CD14-positive monocyte (primary cell): ENCODE results near the gene CSTPP1. TPM values are rescaled to one million over a fixed set of nuclear protein-coding genes. Genes with fewer than 3 reads are reported as not detected.
A peak's percentile ranks its signal among the peaks of the same experiment; 100 is the strongest.

Source experiments
- DNase-seq, 3 donors: peaks; one replicate each; pipeline ENCODE4 v3.0.0-alpha.2; 2011 to 2022
- H2AFZ ChIP-seq: 2 replicates; pipeline ENCODE4 v1.6.0; 2012; ENCODE audit warnings: mild to moderate bottlenecking, low read depth, low read length, inconsistent platforms; ENCODE audit not compliant: insufficient read depth, poor library complexity, severe bottlenecking
- H3K27ac ChIP-seq, 2 donors: 1 replicate in 1 of 2; 2 replicates in 1 of 2; pipeline ENCODE4 v1.5.1; 2012 to 2013; ENCODE audit warnings: low read length in 2 of 2, control low read depth in 1 of 2, inconsistent platforms in 1 of 2, low read depth in 1 of 2, mild to moderate bottlenecking in 1 of 2
- H3K27me3 ChIP-seq, 2 donors: one replicate each; pipeline versions ENCODE4 v1.6.0 to v1.6.1; 2011 to 2013; ENCODE audit warnings: low read length in 2 of 2; ENCODE audit not compliant: control insufficient read depth in 2 of 2, insufficient read depth in 2 of 2
- H3K36me3 ChIP-seq, 2 donors: replicated peaks in 1 of 2; 1 replicate in 1 of 2; 2 replicates in 1 of 2; pipeline versions ENCODE4 v1.5.1 to v1.6.1; 2012 to 2013; ENCODE audit warnings: low read length in 2 of 2, control low read depth in 1 of 2, inconsistent platforms in 1 of 2, mild to moderate bottlenecking in 1 of 2; ENCODE audit not compliant: insufficient read depth in 2 of 2, control insufficient read depth in 1 of 2
- H3K4me1 ChIP-seq, 2 donors: 1 replicate in 1 of 2; 2 replicates in 1 of 2; pipeline versions ENCODE4 v1.5.1 to v1.6.1; 2012 to 2013; ENCODE audit warnings: low read length in 2 of 2, control low read depth in 1 of 2, inconsistent platforms in 1 of 2, mild to moderate bottlenecking in 1 of 2, moderate library complexity in 1 of 2; ENCODE audit not compliant: insufficient read depth in 2 of 2, control insufficient read depth in 1 of 2
- H3K4me2 ChIP-seq: replicated peaks from 2 replicates; pipeline ENCODE3; 2012; ENCODE audit warnings: low read length, moderate library complexity, mild to moderate bottlenecking; ENCODE audit not compliant: poor library complexity, severe bottlenecking; ENCODE audit errors: extremely low read depth
- H3K4me3 ChIP-seq, 3 experiments: fragments of 200-600 bp in 1 of 3; sonication (generic) in 1 of 3; replicated peaks in 1 of 3; 1 replicate in 2 of 3; 2 replicates in 1 of 3; pipeline ENCODE4 v1.5.1; 2011 to 2013; ENCODE audit warnings: low read length in 3 of 3, mild to moderate bottlenecking in 3 of 3, control low read depth in 2 of 3, low read depth in 2 of 3, inconsistent platforms in 1 of 3, moderate library complexity in 1 of 3
- H3K79me2 ChIP-seq: 2 replicates; pipeline ENCODE4 v1.6.0; 2012; ENCODE audit warnings: mild to moderate bottlenecking, control low read depth, inconsistent platforms, low read length, moderate library complexity; ENCODE audit not compliant: insufficient read depth
- H3K9ac ChIP-seq: 2 replicates; pipeline ENCODE4 v1.6.0; 2017; ENCODE audit warnings: low read length, mild to moderate bottlenecking; ENCODE audit not compliant: insufficient read depth, poor library complexity, severe bottlenecking
- H3K9me3 ChIP-seq, 2 donors: replicated peaks in 1 of 2; 1 replicate in 1 of 2; 2 replicates in 1 of 2; pipeline versions ENCODE4 v1.5.1 to v1.6.1; 2012 to 2013; ENCODE audit warnings: low read length in 2 of 2, control low read depth in 1 of 2; ENCODE audit not compliant: control insufficient read depth in 1 of 2, insufficient read depth in 1 of 2
- H4K20me1 ChIP-seq: 2 replicates; pipeline ENCODE4 v1.6.0; 2012; ENCODE audit warnings: mild to moderate bottlenecking, low read length, control low read depth, moderate library complexity; ENCODE audit not compliant: insufficient read depth
- H3K27ac Mint-ChIP-seq, 7 donors: one replicate each; pipeline ENCODE4 v1.8.0; 2020; ENCODE audit warnings: mild to moderate bottlenecking in 7 of 7, mixed read lengths in 7 of 7, moderate library complexity in 6 of 7, inconsistent platforms in 2 of 7
- H3K27me3 Mint-ChIP-seq, 3 donors: one replicate each; pipeline ENCODE4 v1.8.0; 2021 to 2022; ENCODE audit warnings: low read depth in 3 of 3, mild to moderate bottlenecking in 3 of 3, mixed read lengths in 3 of 3, moderate library complexity in 3 of 3, inconsistent platforms in 1 of 3
- H3K36me3 Mint-ChIP-seq, 2 donors: one replicate each; pipeline ENCODE4 v1.8.0; 2020; ENCODE audit warnings: mixed read lengths in 2 of 2, inconsistent platforms in 1 of 2, mild to moderate bottlenecking in 1 of 2
- H3K4me1 Mint-ChIP-seq: one replicate; pipeline ENCODE4 v1.8.0; 2020; ENCODE audit warnings: mild to moderate bottlenecking, mixed read lengths
- H3K4me3 Mint-ChIP-seq, 2 donors: one replicate each; pipeline ENCODE4 v1.8.0; 2020; ENCODE audit warnings: mild to moderate bottlenecking in 2 of 2, mixed read lengths in 2 of 2, moderate library complexity in 1 of 2
- H3K9me3 Mint-ChIP-seq, 7 donors: one replicate each; pipeline ENCODE4 v1.8.0; 2020 to 2022; ENCODE audit warnings: mixed read lengths in 7 of 7, mild to moderate bottlenecking in 6 of 7, moderate library complexity in 6 of 7, inconsistent platforms in 2 of 7
- CTCF ChIP-seq: fragments of 200-600 bp; IDR thresholded peaks from one replicate; pipeline ENCODE4 v1.8.0; 2022; ENCODE audit warnings: antibody characterized with exemption, mild to moderate bottlenecking
- WGBS: methylation state at CpG from one replicate; pipeline ENCODE4 v1.1.5; 2013; ENCODE audit warnings: missing lambda C conversion rate; ENCODE audit not compliant: insufficient coverage; 5-methylcytosine and 5-hydroxymethylcytosine counted together
- intact Hi-C, 2 donors: fragments of 100-400 bp; cut with micrococcal nuclease; formaldehyde crosslinking; loops; one replicate each; pipeline versions ENCODE4 v1.15.0 to v1.15.1; 2023
- polyA plus RNA-seq, 3 donors: library from polyadenylated mRNA; depleted of rRNA in 1 of 3; unstranded in 2 of 3; stranded (reverse) in 1 of 3; fragments of 300-500 nt in 2 of 3; fragments of >200 nt in 1 of 3; fragmentation: Illumina TruSeq in 2 of 3; gene quantifications; 1 replicate in 2 of 3; 2 replicates in 1 of 3; pipeline ENCODE4 v1.2.3, GENCODE V29; 2012 to 2021

CSTPP1 gene
- polyA plus RNA-seq, 3 donors: 4.5 to 6.5 (median 5.9) TPM

- H3K27me3 ChIP-seq: no peaks in the 10 kb centered on the region
- peaks cover 0 to 3% (median 0%) of the 10 kb centered on the region in 7 donors for H3K9me3 Mint-ChIP-seq
- no peak for TF ChIP-seq CTCF
- intact Hi-C loops: loop anchor here (2.0 kb wide), 2 partner anchors 264 to 268 kb away; no protein-coding TSS in a partner anchor
- no peak overlapping the region for H3K4me3 ChIP-seq
- H3K27ac ChIP-seq: no peak overlapping the region
- H3K79me2 ChIP-seq: no peaks in the 10 kb centered on the region
- H3K36me3 ChIP-seq: no peaks in the 10 kb centered on the region
- H3K9me3 ChIP-seq: no peaks in the 10 kb centered on the region
- H3K4me3 Mint-ChIP-seq: no peak overlapping the region
- no peak overlapping the region for H3K27ac Mint-ChIP-seq
- H3K4me1 Mint-ChIP-seq: peaks cover 2% of the 10 kb centered on the region
- H3K36me3 Mint-ChIP-seq: no peaks in the 10 kb centered on the region
- H3K9ac ChIP-seq: no peak overlapping the region
- H2AFZ ChIP-seq: no peak overlapping the region
- H3K4me2 ChIP-seq: no peak overlapping the region
- WGBS: 87% methylated on average over 7 of the region's 7 CpGs
- H4K20me1 ChIP-seq: no peaks in the 10 kb centered on the region
- no peaks in the 10 kb centered on the region for H3K4me1 ChIP-seq
- DNase-seq: no peak
- H3K27me3 Mint-ChIP-seq: peaks cover 0 to 1% (median 0%) of the 10 kb centered on the region in 3 donors
Measured at GRCh38 chr11:46889251-46889650, 47.3 kb upstream of the CSTPP1 start.

DNA sequence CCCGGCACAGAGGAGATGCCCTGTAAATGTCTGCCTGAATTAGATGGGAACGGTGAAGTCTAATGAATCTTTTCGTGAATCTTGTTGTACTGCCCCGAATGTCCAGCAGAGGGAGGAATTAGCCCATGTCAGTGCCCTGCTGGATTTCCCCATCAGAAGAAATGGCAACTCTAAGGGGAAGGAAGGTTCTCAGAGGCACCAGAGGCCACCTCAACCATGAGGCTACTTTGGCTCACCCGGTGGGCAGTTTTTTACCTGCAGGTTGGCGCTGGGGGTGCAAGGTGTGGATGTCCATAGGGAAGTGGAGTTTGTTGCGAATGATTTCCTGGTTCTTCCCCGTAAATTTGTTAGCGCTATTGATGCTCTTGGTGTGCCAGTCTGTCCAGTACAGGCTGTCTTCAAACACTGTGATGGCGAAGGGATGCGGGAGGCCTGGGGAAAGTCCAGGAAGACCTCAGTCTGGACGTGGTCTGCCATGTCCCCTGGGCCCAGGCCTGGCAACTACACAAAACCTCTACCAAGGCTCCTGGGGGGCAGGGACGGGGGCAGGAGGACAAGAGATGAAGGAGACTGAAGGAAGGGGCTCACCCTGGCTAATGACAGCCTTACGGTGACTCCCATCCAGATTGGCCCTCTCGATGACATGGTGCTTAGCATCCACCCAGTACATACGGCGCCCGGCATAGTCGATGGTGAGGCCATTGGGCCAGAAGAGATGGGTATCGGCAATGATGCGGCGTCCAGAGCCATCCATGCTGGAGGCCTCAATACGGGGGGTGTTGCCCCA is 46.7 kb upstream of the CSTPP1 start:
- Histone ChIP-seq H3K4me2 (no peak overlapping the region), H3K27me3 (no peaks in the 10 kb centered on the region), H3K27ac (no peak overlapping the region), H3K4me1 (no peaks in the 10 kb centered on the region), H2AFZ (peak overlapping the region; percentile 17), H3K9me3 (no peaks in the 10 kb centered on the region), H3K4me3 (no peak overlapping the region), H3K36me3 (no peaks in the 10 kb centered on the region), H4K20me1 (no peaks in the 10 kb centered on the region), H3K79me2 (no peaks in the 10 kb centered on the region), H3K9ac (no peak overlapping the region)
- Mint-ChIP-seq H3K27me3 (peaks cover 0 to 1% (median 0%) of the 10 kb centered on the region in 3 donors), H3K27ac (peak overlapping the region in 1 of 7 donors; percentile 44), H3K36me3 (no peaks in the 10 kb centered on the region), H3K4me3 (no peak overlapping the region), H3K4me1 (peaks cover 2% of the 10 kb centered on the region), H3K9me3 (peaks cover 0 to 3% (median 0%) of the 10 kb centered on the region in 7 donors)
- peak; percentile 85 for TF ChIP-seq CTCF
- WGBS: 70% methylated on average over 21 of the region's 23 CpGs
- peak; percentile 59 to 74 (median 72) for DNase-seq
- intact Hi-C loops: loop anchor here (2.0 kb wide), 2 partner anchors 263 to 267 kb away; no protein-coding TSS in a partner anchor
